OCI-LY7 (cell line): ENCODE measurements around the gene RAB8B.

ENCODE experiments used
- EZH2phosphoT487 ChIP-seq: fragments of 200-600 bp; sonication (generic); IDR thresholded peaks from 2 replicates; pipeline ENCODE4 v1.6.1; 2018; ENCODE audit warnings: low read depth, borderline replicate concordance, mild to moderate bottlenecking, mixed run types, antibody characterized with exemption, low read length, moderate library complexity, mixed read lengths
- TF ChIP-seq, protein P1 (sequence below): fragments of 200-600 bp; sonication (generic); conservative IDR thresholded peaks from 2 replicates; pipeline ENCODE4 v1.5.1; 2014; ENCODE audit warnings: mild to moderate bottlenecking, antibody characterized with exemption, low read length, moderate library complexity, mixed read lengths

DNA sequence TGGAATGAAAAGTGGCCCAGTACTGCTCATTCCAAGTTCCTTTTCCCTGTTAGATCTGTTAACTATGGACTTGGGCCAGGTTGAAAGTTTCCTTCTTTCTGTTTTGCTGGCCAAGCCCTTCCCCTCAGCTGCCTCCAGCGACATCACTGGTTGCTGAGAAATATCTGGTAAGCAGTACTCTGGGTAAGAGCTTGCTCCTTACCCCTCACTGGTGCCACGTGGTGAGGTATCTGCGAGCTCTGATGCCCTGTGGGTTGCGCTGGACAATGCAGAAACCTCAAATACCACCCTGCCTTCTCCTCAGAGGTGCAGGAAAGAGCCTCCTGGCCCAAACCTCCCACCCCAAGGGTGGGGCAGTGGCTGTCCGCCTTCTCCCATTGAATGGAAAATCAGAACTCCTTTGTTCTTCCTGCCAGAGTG is 45.1 kb downstream of the RAB8B start:
- TF ChIP-seq, protein P1, sequence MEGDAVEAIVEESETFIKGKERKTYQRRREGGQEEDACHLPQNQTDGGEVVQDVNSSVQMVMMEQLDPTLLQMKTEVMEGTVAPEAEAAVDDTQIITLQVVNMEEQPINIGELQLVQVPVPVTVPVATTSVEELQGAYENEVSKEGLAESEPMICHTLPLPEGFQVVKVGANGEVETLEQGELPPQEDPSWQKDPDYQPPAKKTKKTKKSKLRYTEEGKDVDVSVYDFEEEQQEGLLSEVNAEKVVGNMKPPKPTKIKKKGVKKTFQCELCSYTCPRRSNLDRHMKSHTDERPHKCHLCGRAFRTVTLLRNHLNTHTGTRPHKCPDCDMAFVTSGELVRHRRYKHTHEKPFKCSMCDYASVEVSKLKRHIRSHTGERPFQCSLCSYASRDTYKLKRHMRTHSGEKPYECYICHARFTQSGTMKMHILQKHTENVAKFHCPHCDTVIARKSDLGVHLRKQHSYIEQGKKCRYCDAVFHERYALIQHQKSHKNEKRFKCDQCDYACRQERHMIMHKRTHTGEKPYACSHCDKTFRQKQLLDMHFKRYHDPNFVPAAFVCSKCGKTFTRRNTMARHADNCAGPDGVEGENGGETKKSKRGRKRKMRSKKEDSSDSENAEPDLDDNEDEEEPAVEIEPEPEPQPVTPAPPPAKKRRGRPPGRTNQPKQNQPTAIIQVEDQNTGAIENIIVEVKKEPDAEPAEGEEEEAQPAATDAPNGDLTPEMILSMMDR, result no peak
- TF ChIP-seq EZH2phosphoT487, result no peak
